MV-4-11 (cell line): Measurements from ENCODE around the gene RTTN.
"Not testable (repeated sequence)": the region's sequence is repeated elsewhere in the genome, so short reads cannot be mapped to it uniquely, and the experiment has no call there.

Source experiments
- DNase-seq: peaks from one replicate; lab custom pipeline; 2025; lab: John Stamatoyannopoulos, UW

Gene RTTN

DNA sequence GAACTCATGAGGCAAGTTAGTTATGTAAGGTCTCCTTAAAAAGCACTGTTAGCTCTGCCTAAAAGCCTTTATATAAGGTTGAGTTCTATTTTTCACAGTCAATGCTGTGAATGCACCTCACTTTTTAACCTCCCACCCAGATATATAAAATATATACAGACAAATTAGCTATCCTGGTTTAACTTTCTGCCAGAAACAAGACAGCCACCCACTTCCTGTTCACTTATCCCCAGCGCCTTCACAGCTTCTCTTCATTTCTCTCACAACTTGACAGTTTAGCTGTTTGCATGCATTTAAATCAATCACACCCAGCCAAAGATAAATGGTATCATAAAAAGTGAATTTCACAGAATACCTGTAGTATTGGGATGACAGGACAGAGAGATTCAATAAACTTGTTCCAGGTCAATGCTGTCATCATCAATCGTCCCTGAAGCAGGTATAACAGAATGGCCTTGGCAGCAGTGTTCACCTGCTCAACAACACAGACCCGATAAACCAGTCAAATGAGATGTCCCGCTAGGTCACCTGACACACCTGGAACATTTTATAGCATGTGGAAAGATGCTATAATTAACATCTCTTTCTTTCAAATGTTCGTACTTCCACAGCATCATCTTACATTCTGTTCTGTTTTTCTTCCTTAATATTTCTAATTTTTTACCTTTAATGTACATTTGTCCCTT, 55.7 kb downstream of the RTTN start:
- DNase-seq, result no peak

DNA sequence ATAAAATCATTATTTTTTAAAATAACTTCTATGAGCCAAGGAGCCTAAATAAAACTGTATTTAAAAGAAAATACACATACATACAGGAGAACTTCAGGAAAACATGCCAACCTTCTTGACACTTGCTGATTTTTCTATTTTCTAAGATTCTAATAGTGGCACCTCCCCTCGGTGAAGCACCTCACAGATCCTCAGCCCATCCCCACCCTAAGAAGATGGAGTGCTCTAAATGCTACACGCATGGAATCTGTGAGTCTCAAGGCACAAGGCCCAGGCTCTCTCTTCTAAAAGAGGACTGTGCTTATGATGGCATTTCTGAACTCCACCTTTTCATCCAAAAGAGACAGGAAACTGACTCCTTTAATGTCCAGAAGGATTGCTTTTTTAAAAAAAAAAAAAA, 56.3 kb downstream of the RTTN start:
- no peak for DNase-seq

DNA sequence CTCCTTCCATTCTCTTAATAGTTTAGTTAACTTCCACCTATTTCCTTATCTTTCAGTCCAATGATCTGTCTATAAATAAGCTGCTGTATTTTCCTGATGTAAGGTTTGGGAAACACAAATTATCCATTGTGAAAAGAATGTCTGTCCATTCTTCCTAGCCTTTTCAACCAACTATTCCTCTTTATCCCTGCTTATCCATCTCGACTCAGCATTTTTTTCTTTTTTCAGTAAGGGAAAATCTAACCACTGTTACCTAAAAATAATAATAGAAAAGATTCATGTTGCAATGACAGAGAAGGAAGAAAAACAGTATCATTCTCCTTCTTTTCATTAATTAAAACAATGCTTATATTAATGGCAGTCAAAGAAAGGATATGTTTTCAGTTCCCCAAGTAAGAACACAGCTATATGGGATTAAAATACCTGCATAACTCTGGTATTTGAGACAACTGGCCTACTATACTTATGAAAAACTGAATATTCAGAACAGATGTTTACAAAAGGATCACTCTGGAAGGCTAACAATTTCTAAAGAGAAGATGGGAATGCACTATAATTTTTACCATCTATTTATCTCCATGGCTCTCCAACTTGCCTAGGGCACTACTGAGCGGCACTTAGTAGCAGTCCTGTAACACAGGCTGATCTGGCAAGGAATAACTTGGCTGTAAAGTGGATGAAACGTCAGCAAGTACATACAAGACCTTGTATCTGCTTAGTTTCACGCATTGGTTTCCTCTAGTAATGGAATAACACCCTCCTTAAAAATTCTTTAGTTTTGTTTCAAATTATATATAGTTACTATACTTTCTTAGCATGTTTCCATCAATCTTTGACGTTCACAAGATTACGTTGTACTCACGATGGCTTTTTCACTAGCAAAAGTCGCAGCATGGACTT, 57.2 kb downstream of the RTTN start:
- no peak for DNase-seq

DNA sequence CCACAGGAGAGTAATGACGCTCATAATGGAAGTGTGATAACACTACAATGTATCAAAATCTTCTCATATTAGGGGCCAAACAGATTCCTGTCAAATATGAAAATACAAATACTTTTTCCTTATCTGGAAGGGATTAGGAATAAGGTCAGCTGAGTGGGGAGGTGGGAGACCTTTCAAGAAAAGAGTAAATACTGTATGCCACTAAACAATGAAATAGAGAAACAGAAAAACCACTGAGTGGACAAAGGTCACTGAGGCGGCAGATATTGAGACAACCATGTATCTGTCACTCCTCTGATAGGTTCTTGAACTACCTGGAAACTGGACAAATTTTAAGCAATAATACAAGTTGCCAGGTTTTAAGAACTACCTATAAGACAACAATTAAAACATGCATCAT, 59.3 kb downstream of the RTTN start:
- DNase-seq, result no peak

DNA sequence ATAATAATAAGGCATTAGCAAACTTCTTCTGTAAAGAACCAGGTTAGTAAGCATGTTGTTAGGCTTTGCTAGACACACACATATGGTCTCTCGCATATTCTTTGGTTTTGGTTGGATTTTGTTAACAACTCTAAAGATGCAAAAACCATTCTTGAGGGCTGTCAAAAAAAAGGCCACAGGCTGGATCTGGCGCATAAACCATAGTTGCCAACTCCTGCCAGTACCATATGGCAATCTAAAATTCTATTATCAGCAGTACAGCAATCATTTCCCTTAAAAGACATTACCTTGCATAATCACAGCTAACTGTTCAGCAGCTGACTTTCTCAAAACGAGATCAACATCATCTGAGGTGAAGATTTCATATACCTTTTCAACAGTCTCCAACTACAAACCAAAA, 63.5 kb downstream of the RTTN start:
- DNase-seq, result no peak

DNA sequence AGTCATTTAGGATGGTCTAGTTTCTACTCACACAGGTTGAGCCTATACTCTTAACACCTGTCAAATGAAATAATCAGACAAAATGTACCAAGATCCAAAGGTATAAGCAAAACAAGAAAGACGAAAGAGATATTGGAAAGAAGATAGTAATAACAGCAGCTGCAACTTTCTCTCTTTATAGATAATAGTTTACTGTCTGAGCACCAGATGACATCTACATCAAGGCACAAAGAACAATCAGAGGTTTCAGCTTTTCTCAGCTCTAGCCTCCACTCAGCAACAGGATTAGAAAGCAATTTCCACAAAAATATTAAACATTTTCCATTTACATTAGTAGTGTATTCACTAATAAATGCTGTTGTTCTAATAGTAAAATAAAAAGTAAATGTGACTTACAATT, 66.3 kb downstream of the RTTN start:
- no peak for DNase-seq

DNA sequence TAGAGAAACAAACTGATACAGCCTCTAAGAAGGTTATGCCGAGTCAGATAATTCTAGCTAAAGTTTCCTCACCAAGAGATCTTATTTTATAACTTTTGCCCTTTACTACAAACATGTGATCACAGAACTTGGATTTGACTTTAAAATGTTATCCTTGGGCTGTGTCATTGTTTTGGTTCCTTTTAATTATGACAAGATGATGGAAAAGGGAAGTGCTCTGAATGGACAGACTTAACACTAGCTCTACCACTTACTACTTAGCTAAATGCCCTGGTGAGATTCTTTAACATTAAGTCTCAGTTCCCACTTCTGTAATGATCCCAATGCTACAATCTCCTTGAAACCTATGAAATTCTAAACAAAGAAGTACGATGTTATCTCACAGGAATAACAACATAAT, 69.9 kb downstream of the RTTN start:
- DNase-seq, result peak; percentile 92

DNA sequence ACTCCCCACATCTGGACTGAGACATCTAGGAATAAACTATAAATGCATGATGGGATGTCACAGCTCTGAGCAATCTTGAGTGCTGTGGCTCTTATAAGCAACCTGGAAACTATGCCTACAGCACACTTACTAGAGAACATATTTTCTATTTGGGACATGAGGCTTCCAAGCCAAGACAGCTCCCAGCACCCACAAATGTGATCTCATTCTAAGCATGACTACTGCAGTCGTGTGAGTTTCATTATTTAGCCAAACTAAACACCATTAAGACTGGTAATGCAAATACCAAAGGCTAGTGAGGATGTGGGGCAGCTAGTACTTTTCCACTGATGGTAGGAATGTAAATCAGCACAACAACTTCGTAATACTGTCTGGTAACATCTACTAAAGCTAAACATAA, 72.5 kb downstream of the RTTN start:
- DNase-seq, result no peak

DNA sequence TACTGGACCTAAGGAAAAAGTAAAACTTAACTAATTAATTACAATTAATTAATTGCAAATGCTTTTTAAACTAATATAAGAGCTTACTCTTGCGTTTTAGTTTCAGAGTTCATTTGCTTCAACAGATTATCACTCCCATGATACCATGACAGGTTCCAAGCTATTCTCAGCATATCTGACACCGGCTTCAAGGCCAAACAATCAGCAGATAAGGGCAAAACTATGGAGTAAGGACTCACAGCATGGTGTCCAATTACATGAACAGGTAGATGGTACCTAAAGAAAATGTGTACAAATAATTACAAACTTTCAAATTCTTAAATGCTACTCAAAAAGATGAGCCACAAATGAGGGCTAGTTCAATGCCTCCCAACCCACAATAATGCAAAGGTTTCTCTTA, 77.2 kb downstream of the RTTN start:
- DNase-seq, result no peak

DNA sequence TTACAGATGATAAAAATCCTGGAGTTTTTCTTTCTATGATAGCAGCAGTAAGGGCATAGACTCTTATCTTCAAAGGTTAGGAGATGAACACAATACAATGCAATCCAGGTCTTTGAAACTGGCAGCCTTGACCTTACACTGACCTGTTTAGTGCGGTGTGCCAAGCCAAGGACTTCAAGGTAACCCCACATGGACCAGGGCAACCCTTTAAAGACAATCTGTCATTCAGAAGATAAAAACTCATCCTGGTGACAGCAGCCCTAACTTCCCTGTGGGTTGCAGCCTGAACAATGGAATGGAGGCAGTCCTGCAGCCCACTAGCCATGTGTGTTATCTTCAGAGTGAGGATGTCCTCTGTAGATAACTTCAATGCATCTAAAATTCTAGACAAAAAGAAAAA, 78.1 kb downstream of the RTTN start:
- no peak for DNase-seq

DNA sequence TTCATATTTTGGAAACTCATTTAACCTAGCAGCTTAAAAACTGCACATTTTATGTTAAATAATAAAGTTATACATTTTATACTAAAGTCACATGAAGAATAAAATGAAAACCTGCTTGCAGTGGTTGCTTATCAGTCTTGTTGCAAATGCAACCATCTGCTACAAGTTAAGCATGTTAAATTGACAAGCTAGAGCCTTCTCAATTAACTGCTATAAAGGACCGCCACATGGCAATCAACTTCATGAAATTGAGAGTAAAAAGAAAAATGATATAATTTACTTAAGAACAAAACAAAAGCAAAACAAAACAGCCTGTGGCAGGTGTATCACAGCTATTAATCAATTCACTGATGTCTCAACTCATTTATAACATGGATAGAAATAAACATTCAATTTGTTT, 78.7 kb downstream of the RTTN start:
- DNase-seq, result no peak

DNA sequence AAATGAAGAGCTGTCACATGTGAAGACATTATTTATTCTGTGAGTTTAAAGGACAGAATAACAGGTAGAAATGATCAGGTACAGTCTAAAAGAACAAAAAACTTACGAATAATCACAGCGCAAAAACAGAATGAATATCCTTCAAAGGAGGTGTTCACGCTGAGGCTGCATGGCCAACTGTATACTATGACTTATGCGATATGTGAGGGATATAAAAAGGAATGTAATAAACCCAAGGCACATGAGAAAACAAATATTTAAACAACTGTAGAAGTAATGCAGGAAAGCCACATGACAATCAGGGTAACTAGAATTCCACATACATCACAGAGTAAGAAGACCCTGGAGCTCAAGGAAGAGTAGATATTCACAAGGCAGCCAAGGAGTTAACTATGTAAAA, 81.3 kb downstream of the RTTN start:
- DNase-seq, result no peak

DNA sequence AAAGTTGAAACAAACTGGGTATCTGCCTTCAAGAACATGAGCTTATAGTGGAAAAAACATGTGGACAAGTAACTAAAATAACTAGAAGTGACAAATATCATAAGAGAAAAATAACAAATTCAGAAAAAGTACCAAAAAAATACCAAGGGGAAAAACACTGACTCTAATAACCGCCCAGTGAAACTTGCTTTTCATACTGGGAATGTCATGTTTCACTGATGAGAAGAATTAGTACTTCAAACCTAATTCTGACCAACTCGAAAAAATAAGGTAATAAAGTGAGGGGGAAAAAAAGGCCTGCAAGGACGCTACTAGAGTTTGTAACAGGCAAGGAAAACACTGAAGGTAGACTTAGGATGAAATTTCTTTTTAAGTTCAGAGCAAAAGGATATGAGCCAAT, 83.6 kb downstream of the RTTN start:
- no peak for DNase-seq

DNA sequence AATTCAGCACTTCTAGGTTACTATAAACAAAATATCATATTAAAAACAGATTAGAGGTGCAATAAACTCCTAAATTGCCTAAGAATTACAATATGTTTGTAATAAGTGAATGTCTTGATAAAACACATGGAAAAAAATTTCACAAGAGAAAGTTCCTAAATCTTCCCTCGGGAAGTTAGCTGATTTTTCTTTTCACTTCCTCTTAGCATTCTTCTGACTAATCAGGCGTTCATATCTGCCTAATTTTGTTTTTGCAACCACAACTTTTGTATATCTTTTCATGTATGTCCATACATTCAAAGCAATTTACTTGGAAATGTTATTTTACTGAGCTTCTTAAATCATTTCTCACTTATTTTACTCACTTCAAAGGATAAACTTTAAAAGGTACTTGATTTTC, 88.5 kb downstream of the RTTN start:
- peak; percentile 3 for DNase-seq

DNA sequence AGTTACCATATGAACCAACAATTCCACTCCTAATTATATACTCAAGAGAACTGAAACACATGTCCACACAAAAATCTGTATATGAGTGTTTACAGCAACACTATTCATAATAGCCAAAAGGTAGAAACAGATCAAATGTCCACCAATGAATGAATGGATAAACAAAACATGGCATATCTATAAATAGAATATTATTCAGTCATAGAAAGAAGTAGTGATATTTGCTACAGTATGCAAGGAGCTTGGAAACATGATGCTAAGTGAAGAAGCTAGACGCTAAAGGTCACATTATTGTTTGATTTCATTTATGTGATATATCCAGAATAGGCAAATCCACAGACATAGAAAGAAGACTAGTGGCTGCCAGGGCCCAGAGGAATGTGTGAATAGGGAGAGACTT, 92.0 kb downstream of the RTTN start:
- no peak for DNase-seq

DNA sequence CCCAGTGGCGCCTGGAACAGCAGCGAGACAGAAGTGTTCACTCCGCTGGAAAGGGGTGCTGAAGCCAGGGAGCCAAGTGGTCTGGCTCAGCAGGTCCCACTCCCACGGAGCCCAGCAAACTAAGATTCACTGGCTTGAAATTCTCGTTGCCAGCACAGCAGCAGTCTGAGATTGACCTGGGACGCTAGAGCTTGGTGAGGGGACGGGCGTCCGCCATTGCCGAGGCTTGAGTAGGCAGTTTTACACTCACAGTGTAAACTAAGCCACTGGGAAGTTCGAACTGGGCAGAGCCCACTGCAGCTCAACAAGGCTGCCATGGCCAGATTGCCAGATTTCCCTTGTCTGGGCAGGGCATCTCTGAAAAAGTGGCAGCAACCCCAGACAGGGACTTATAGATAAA, 94.8 kb downstream of the RTTN start:
- DNase-seq, result no peak

DNA sequence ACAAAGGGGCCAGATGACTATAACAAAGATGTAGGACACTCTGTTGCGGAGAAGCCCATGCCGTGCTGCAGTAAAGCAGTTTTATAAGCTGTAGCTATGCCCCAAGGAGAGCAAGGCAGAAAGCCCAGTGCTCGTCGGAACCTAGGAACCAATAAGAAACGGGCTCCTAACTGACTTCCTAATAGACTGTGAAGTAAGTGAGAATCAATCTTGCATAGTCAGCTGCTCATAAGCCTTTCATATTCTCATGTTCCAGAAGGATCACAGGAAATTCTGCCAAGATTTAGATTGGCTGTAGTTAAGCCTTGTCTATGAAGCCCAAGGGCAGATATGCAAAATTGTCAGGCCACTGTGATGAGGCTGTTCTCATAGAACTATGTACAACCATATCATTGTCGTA, 98.4 kb downstream of the RTTN start:
- DNase-seq, result no peak

DNA sequence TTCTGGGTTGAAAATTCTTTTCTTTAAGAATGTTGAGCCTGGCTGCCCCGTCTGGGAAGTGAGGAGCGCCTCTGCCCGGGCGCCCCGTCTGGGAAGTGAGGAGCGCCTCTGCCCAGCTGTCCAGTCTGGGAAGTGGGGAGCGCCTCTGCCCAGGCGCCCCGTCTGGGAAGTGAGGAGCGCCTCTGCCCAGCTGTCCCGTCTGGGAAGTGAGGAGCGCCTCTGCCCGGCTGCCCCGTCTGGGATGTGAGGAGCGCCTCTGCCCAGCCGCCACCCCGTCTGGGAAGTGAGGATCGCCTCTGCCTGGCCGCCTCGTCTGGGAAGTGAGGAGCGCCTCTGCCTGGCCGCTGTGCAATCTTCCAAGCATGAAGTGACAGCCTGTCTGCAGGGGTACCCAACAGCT, 102.6 kb downstream of the RTTN start:
- DNase-seq, result not testable (repeated sequence)

DNA sequence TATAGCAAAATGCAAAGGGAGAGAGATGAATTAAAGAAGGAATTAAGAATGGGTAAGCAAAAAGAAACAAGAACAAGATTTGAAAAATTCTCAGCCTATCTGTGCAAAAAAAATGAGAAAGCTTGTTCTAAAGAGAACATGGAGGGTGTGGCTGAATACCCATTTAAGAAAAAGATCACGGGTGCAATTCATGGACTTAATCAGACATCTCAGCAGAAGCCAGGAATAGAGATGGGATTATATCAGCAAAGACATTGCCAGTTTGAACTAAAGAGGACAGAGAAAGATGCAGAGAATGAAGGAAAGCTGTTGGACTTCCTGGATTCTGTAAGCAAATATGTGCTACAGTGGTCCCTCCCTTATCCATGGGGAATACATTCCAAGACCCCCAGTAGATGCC, 115.6 kb downstream of the RTTN start:
- DNase-seq, result no peak

DNA sequence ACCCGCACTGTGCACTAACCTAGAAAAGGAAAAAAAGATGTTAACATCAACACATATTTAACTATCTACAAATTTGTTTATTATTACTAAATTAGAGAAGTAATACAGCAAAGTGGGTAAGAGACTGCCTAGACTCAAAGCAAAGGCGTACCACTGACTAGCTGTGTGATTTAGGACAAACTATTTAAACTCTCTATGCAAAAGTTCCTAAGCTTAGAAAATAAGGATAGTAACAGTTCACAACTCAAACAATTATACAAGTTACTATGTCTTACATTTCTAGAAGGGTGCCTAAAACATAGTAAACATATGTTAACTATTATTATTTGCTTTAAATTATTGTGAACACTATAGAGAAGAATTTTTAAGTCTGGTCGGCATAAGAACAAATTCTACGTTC, 119.4 kb downstream of the RTTN start:
- DNase-seq, result no peak

DNA sequence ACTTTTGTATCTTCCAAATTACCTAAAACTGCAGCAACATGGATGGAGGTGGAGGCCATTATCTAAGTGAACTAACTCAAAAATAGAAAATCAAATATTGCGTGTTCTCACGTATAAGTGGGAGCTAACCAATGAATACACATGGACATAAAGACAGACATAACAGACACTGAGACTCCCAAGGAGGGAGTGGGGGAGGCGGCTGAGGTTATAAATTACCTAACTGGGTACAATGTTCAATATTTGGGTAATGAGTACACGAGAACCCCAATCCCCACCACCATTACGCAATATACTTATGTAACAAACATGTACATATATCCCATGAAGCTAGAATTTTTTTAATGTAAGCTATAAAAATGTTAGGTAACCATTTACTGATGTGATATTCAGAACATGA, 119.8 kb downstream of the RTTN start:
- no peak for DNase-seq

DNA sequence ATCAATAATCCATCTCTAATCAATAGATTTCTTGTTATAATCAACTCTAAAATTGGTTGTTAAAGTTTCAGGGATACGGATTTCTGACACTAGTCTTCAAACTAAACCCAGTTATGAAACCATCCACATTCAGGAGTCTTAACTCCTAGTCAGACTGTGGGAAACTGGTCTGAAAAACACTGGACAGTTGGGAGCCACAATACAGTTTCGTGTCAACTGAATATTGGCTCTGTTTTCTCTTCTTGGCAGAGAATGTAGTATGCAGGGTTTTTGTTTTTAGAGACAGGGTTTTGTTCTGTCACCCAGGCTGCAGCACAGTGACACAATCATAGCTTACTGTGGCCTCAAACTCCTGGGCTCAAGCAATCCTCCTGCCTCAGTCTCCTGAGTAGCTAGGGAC, 123.1 kb downstream of the RTTN start:
- DNase-seq, result no peak

DNA sequence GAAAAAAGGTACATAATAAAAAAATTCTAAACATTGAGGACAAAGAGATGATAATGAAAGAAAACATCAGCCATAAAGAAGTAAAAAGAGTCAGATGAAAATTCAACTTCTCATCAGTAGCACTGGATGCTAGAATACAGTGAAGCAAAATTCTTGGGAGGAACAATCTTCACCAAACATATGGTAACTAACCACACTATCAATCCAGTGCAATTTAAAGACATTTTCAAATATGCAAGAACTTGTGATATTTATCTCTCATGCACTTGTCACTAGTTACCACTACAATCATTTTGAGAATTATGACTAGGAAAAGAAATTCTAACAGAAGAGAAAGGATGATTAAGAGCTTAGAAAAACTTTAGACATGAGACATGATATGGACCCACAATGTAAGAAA, 127.4 kb downstream of the RTTN start:
- DNase-seq, result no peak

DNA sequence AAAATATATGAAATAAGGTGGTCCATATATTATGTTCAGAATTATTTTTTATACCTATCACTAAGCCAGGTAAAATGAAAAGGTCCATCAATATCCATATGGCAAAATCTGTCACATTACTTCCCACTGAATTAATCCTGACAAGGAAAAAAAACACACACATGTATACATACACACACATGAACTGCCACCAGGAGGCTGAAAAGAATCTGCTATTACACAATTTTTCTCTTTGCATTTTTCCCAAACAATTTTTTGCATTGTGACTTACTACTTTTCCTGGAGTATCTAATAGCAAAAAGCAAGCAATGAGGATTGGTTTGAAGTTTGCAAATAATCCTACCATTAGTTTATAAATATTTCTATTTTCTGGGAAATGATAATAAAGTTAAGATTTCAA, 129.6 kb downstream of the RTTN start:
- DNase-seq, result no peak
